Endothelial cell of umbilical vein (primary cell): ENCODE data around the gene KMT2B. TPM values are rescaled to one million over a fixed set of nuclear protein-coding genes. Genes with fewer than 3 reads are reported as not detected.

Source experiments
- BruUV-seq: library from RNA; stranded (reverse); fragments of 400-500 nt; replicated peaks from 2 replicates; lab custom pipeline; 2021; lab: Mats Ljungman, UMichigan
- CTCF ChIA-PET: fragments of 300-600, 350-600 bp; sonication (Branson Sonifier 250); formaldehyde crosslinking; loops from one replicate; lab custom pipeline; 2021; ENCODE audit warnings: antibody characterized with exemption, inconsistent platforms; lab: Charles Lee
- POLR2A ChIA-PET: fragments of 300-600, 350-600 bp; sonication (Branson Sonifier 250); formaldehyde crosslinking; loops from one replicate; lab custom pipeline; 2021; ENCODE audit warnings: antibody characterized with exemption, inconsistent platforms; lab: Charles Lee
- DNase-seq: peaks from one replicate; pipeline ENCODE4 v3.0.0-alpha.2; 2011; ENCODE audit warnings: low read depth, low spot score
- FAIRE-seq: peaks from 2 replicates; lab custom pipeline; 2011; peaks lifted over from hg19 to GRCh38; lab: Jason Lieb, UNC
- H2AFZ ChIP-seq: 2 replicates; pipeline ENCODE4 v1.6.0; 2012; ENCODE audit warnings: low read depth, low read length, control low read depth, inconsistent platforms
- H3K27ac ChIP-seq: 2 replicates; pipeline ENCODE4 v1.5.1; 2011; ENCODE audit warnings: low read depth, mild to moderate bottlenecking, control low read depth, low read length, moderate library complexity; ENCODE audit not compliant: insufficient read depth
- H3K27me3 ChIP-seq, 2 experiments: 2 replicates each; pipeline versions ENCODE4 v1.6.0 to v1.6.1; 2011; ENCODE audit warnings: low read length in 2 of 2, mixed read lengths in 1 of 2; ENCODE audit not compliant: control insufficient read depth in 2 of 2, insufficient read depth in 2 of 2
- H3K36me3 ChIP-seq, 2 experiments: 2 replicates in 1 of 2; 3 replicates in 1 of 2; pipeline ENCODE4 v1.5.1; 2011; ENCODE audit warnings: low read length in 2 of 2, mild to moderate bottlenecking in 1 of 2, moderate library complexity in 1 of 2; ENCODE audit not compliant: control insufficient read depth in 2 of 2, insufficient read depth in 2 of 2; ENCODE audit errors: extremely low read depth in 1 of 2
- H3K4me1 ChIP-seq: 3 replicates; pipeline ENCODE4 v1.5.1; 2011; ENCODE audit warnings: mild to moderate bottlenecking, low read length; ENCODE audit not compliant: control insufficient read depth, insufficient read depth; ENCODE audit errors: extremely low read depth
- H3K4me2 ChIP-seq: 2 replicates; pipeline ENCODE4 v1.6.1; 2011; ENCODE audit warnings: low read length, control low read depth, mixed read lengths; ENCODE audit not compliant: insufficient read depth
- H3K4me3 ChIP-seq, 3 experiments: fragments of 200-600 bp in 1 of 3; sonication (generic), shearing (Covaris generic) in 1 of 3; replicated peaks in 1 of 3; 2 replicates each; pipeline ENCODE4 v1.5.1; 2011 to 2016; ENCODE audit warnings: control low read depth in 3 of 3, low read length in 3 of 3, mild to moderate bottlenecking in 2 of 3, inconsistent platforms in 1 of 3, low read depth in 1 of 3, moderate library complexity in 1 of 3; ENCODE audit not compliant: insufficient read depth in 1 of 3
- H3K79me2 ChIP-seq: 2 replicates; pipeline ENCODE4 v1.6.0; 2012; ENCODE audit warnings: low read length, inconsistent platforms; ENCODE audit not compliant: control insufficient read depth, insufficient read depth
- H3K9ac ChIP-seq: replicated peaks from 2 replicates; pipeline ENCODE3; 2011; ENCODE audit warnings: low read length, control low read depth; ENCODE audit not compliant: insufficient read depth; ENCODE audit errors: extremely low read depth
- H3K9me1 ChIP-seq: replicated peaks from 3 replicates; pipeline ENCODE4 v1.6.0; 2011; ENCODE audit warnings: mild to moderate bottlenecking, low read length; ENCODE audit not compliant: control insufficient read depth, insufficient read depth; ENCODE audit errors: extremely low read depth
- H3K9me3 ChIP-seq: replicated peaks from 2 replicates; pipeline ENCODE4 v1.5.1; 2012; ENCODE audit warnings: low read length, inconsistent platforms; ENCODE audit not compliant: control insufficient read depth, insufficient read depth
- H4K20me1 ChIP-seq: replicated peaks from 2 replicates; pipeline ENCODE3; 2011; ENCODE audit warnings: mild to moderate bottlenecking, low read length; ENCODE audit not compliant: control insufficient read depth, insufficient read depth; ENCODE audit errors: extremely low read depth
- EZH2 ChIP-seq: IDR thresholded peaks from 2 replicates; pipeline ENCODE4 v1.6.1; 2012; ENCODE audit warnings: borderline replicate concordance, low read depth, mild to moderate bottlenecking, moderate library complexity, low read length, inconsistent platforms; ENCODE audit not compliant: severe bottlenecking
- FOS ChIP-seq: IDR thresholded peaks from 2 replicates; pipeline ENCODE4 v1.6.1; 2011; ENCODE audit warnings: mild to moderate bottlenecking, low read length, moderate library complexity, borderline replicate concordance; ENCODE audit not compliant: insufficient read depth
- GATA2 ChIP-seq: IDR thresholded peaks from 2 replicates; pipeline ENCODE4 v1.7.0; 2011; ENCODE audit warnings: low read depth, mild to moderate bottlenecking, moderate library complexity, mixed read lengths, low read length; ENCODE audit not compliant: insufficient read length, insufficient read depth
- MYC ChIP-seq: IDR thresholded peaks from one replicate; pipeline ENCODE4 v1.6.1; 2011; ENCODE audit warnings: mild to moderate bottlenecking, low read depth, low read length
- POLR2AphosphoS5 ChIP-seq: IDR thresholded peaks from 2 replicates; pipeline ENCODE4 v1.6.1; 2012; ENCODE audit warnings: low read depth, mild to moderate bottlenecking, control low read depth, low read length, moderate library complexity; ENCODE audit not compliant: insufficient read depth
- dilution Hi-C: fragments of 300-500 bp; cut with MboI; formaldehyde crosslinking; loops from one replicate; pipeline ENCODE4 v1.15.0; 2019; ENCODE audit warnings: low sequenced_read_pairs; ENCODE audit not compliant: extremely low pct_ligation_motif_present
- intact Hi-C: fragments of 100-400 bp; cut with micrococcal nuclease; formaldehyde crosslinking; loops from one replicate; pipeline ENCODE4 v1.10.0; 2022
- polyA plus RNA-seq, 4 experiments: library from polyadenylated mRNA; depleted of rRNA in 3 of 4; stranded (reverse) in 3 of 4; unstranded in 1 of 4; fragments of >200 nt; gene quantifications; 2 replicates each; pipeline versions ENCODE4 v1.2.1 to v1.2.3, GENCODE V29; 2011 to 2012; ENCODE audit warnings: missing spikeins in 1 of 4
- total RNA-seq: library from RNA; stranded (reverse); gene quantifications from 2 replicates; pipeline ENCODE4 v1.2.3, GENCODE V29; 2021
- TF ChIP-seq, protein P1 (sequence below): IDR thresholded peaks from 2 replicates; pipeline ENCODE4 v1.6.1; 2011; ENCODE audit not compliant: insufficient read depth, insufficient read length

KMT2B gene
- total and polyA plus RNA-seq, 2 donors (not counting 3 experiments of a cell fraction or from before 2014, with no cell fraction given) = 28.4 to 37.2 TPM

DNA sequence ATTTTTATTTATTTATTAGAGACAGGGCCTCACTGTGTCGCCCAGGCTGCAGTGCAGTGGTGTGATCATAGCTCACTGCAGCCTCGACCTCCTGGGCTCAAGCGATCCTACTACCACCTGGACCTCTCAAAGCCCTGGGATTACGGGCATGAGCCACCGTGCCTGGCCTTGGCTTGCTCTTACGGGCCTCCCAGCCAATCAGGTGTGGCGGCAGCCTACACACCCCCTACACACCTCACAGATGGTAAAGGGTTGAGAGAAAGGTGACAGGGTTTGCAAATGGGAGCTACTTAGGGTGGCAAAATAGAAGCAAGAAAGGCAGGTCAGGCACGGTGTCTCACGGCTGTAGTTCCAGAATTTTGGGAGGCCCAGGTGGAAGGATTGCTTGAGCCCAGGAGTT, 14.5 kb upstream of the KMT2B start:
- CTCF ChIA-PET = interaction anchor here (0.6 to 2.5 kb wide), 6 partner anchors 9 to 350 kb away, joined by 3 to 12 read pairs (median 4); no protein-coding TSS in a partner anchor
- POLR2A ChIA-PET = no interaction called here
- Histone ChIP-seq H3K9ac (no peak overlapping the region), H3K9me1 (no peaks in the 10 kb centered on the region), H3K4me3 (no peak overlapping the region), H3K27ac (no peak overlapping the region), H3K79me2 (no peaks in the 10 kb centered on the region), H3K4me1 (no peaks in the 10 kb centered on the region), H3K4me2 (no peak overlapping the region), H3K27me3 (no peaks in the 10 kb centered on the region), H3K36me3 (no peaks in the 10 kb centered on the region), H3K9me3 (no peaks in the 10 kb centered on the region), H4K20me1 (no peaks in the 10 kb centered on the region), H2AFZ (no peak overlapping the region)
- no TSS peak for BruUV-seq
- TF ChIP-seq GATA2 (no peak), FOS (no peak), MYC (no peak), POLR2AphosphoS5 (no peak), EZH2 (no peak)
- TF ChIP-seq, protein P1, sequence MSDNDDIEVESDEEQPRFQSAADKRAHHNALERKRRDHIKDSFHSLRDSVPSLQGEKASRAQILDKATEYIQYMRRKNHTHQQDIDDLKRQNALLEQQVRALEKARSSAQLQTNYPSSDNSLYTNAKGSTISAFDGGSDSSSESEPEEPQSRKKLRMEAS = no peak
- FAIRE-seq (no peak), DNase-seq (no peak)
- dilution Hi-C loops (no loop called here), intact Hi-C loops (no loop called here)

DNA sequence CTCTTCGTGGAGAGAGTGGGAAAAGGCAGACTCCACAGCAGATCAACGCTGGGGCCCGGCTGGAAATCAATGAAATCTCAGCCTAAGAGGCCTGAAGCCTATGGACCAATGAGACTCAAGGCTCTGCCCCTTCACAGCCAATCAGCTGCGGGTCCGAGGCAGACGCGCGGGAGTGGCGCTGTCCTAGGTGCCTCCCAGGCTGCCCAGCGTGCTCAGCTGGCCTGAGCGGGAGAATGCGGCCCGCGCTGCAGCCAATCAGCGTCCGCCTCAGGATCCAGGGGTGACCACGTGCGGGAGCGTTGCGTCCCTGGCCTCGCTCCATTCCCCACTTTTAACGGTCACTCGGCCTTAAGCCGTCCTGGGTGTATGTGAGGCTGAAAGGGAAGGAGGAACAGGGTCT, 13.6 kb upstream of the KMT2B start, which contains the start of gene ZBTB32:
ZBTB32 (plus strand) TSS at position 341 of the 400 bp plus-strand sequence. CDS start 10,069 bp downstream, outside the sequence.
- TF ChIP-seq GATA2 (no peak), POLR2AphosphoS5 (no peak)
- TF ChIP-seq, protein P1 = peak; percentile 44
- no TSS peak for BruUV-seq
- Histone ChIP-seq H3K36me3 (no peaks in the 10 kb centered on the region), H3K79me2 (no peaks in the 10 kb centered on the region), H3K27me3 (no peaks in the 10 kb centered on the region), H3K27ac (no peak within 1 kb of the TSS), H4K20me1 (no peaks in the 10 kb centered on the region), H3K4me3 (no peak within 1 kb of the TSS), H3K9ac (no peak within 1 kb of the TSS), H3K9me3 (no peaks in the 10 kb centered on the region), H3K9me1 (no peaks in the 10 kb centered on the region), H3K4me2 (no peak within 1 kb of the TSS), H3K4me1 (no peaks in the 10 kb centered on the region), H2AFZ (no peak within 1 kb of the TSS)
- POLR2A ChIA-PET = interaction anchor here (0.7 kb wide), 1 partner anchor 194 kb away, joined by 3 read pairs; no protein-coding TSS in a partner anchor
- DNase-seq = peak; percentile 76
- intact Hi-C loops (no loop called here), dilution Hi-C loops (no loop called here)
- CTCF ChIA-PET = no interaction called here
- peak; percentile 12 for FAIRE-seq
